Measurements from ENCODE around the gene RASL10B.

DNA sequence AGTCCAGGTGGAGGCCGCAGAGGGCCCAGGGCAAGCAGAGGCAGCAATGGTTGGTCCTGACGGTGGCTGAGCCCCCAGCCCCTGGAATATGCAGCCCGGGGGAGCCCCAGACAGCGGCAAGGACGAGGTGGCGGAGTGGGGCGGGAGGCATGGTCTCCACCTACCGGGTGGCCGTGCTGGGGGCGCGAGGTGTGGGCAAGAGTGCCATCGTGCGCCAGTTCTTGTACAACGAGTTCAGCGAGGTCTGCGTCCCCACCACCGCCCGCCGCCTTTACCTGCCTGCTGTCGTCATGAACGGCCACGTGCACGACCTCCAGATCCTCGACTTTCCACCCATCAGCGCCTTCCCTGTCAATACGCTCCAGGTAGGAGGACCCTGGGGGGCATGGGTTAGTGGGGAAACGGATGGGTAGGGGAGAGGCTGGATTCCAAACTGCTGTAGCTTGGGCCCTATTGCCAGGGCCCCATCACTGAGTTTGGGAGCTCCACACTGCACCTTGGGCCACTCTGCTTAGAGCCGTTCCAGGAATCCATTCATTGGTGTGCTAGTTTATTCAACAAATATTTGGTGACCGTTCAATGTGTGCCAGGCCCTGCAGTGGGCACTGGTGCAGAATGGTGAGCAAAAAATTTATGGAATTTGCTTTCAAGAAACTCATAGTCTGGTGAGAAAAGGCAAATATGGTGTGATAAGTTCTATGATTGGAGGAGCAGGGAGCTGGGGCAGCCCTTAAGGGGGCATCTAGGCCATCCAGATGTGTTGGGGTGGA, 3.8 kb downstream of the RASL10B start:
- TF ChIP-seq, protein P1, sequence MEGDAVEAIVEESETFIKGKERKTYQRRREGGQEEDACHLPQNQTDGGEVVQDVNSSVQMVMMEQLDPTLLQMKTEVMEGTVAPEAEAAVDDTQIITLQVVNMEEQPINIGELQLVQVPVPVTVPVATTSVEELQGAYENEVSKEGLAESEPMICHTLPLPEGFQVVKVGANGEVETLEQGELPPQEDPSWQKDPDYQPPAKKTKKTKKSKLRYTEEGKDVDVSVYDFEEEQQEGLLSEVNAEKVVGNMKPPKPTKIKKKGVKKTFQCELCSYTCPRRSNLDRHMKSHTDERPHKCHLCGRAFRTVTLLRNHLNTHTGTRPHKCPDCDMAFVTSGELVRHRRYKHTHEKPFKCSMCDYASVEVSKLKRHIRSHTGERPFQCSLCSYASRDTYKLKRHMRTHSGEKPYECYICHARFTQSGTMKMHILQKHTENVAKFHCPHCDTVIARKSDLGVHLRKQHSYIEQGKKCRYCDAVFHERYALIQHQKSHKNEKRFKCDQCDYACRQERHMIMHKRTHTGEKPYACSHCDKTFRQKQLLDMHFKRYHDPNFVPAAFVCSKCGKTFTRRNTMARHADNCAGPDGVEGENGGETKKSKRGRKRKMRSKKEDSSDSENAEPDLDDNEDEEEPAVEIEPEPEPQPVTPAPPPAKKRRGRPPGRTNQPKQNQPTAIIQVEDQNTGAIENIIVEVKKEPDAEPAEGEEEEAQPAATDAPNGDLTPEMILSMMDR (IDR thresholded peaks at IDR 0.05 in 8 of 11, conservative IDR thresholded peaks at IDR 0.05 in 3 of 11): no peak
- no peak for TF ChIP-seq POLR2A (IDR thresholded peaks at IDR 0.05)
